ENCODE measurements around the gene ZNF77.
"Not testable (repeated sequence)": the region's sequence is repeated elsewhere in the genome, so short reads cannot be mapped to it uniquely, and the experiment has no call there.

- not testable (repeated sequence) for TF ChIP-seq ZFX (IDR thresholded peaks at IDR 0.05); POLR2A (IDR thresholded peaks at IDR 0.05; ENCODE audit: borderline replicate concordance, extremely low read depth, insufficient read depth, insufficient read length); ZBTB33 (IDR thresholded peaks at IDR 0.05; ENCODE audit: extremely low read depth, insufficient replicate concordance, low read length); EZH2phosphoT487 (IDR thresholded peaks at IDR 0.05; ENCODE audit: borderline replicate concordance); POLR2AphosphoS5 (IDR thresholded peaks at IDR 0.05; ENCODE audit: low read depth, low read length)
Measured at GRCh38 chr19:2903326-2903725, 41.4 kb downstream of the ZNF77 start.

Measured in HCT116 (cell line).